HG03442 (cell line): Measurements from ENCODE around the gene MRPL21.
"Not testable (repeated sequence)": the region's sequence is repeated elsewhere in the genome, so short reads cannot be mapped to it uniquely, and the experiment has no call there.

Source experiments
- ATAC-seq: cut with Tn5 transposase; IDR thresholded peaks from one replicate; pipeline ENCODE4 v1.9.1; 2021; ENCODE audit warnings: mild to moderate bottlenecking, moderate library complexity; ENCODE audit not compliant: unreplicated experiment

The MRPL21 gene

GRCh38 chr11:68914761-68915160 is 11.1 kb upstream of the MRPL21 start:
- ATAC-seq = no peak

- no peak for ATAC-seq
These were observed 9.6 kb upstream of the MRPL21 start for GRCh38 chr11:68913188-68913587.

GRCh38 chr11:68912254-68912653 is 8.6 kb upstream of the MRPL21 start:
- no peak for ATAC-seq

- no peak for ATAC-seq
These were observed 8.1 kb upstream of the MRPL21 start for GRCh38 chr11:68911731-68912130.

- ATAC-seq = no peak
These were observed 7.3 kb upstream of the MRPL21 start for GRCh38 chr11:68910965-68911364.

GRCh38 chr11:68908273-68908672 is 4.6 kb upstream of the MRPL21 start:
- no peak for ATAC-seq

GRCh38 chr11:68905421-68906360 is 2.1 kb upstream of the MRPL21 start:
- ATAC-seq = no peak

GRCh38 chr11:68904248-68904847 is 716 bp upstream of the MRPL21 start:
- ATAC-seq = no peak

- ATAC-seq = no peak
These were observed 2.7 kb downstream of the MRPL21 start for GRCh38 chr11:68900835-68901381.

- ATAC-seq = no peak
These were observed 6.2 kb downstream of the MRPL21 start for GRCh38 chr11:68897441-68897840.

- ATAC-seq = no peak
These were observed 7.3 kb downstream of the MRPL21 start for GRCh38 chr11:68896171-68896959.

- ATAC-seq = no peak
These were observed 10.3 kb downstream of the MRPL21 start for GRCh38 chr11:68893282-68893681.

GRCh38 chr11:68892576-68892975 is 11.1 kb downstream of the MRPL21 start:
- ATAC-seq = no peak

- no peak for ATAC-seq
These were observed 12.2 kb downstream of the MRPL21 start for GRCh38 chr11:68891351-68891948.

- no peak for ATAC-seq
These were observed 13.0 kb downstream of the MRPL21 start for GRCh38 chr11:68890490-68891231.

GRCh38 chr11:68889948-68890446 is 13.6 kb downstream of the MRPL21 start:
- no peak for ATAC-seq

- ATAC-seq = not testable (repeated sequence)
These were observed 18.8 kb downstream of the MRPL21 start for GRCh38 chr11:68884827-68885226.

- ATAC-seq = no peak
These were observed 21.2 kb downstream of the MRPL21 start for GRCh38 chr11:68882391-68882790.

GRCh38 chr11:68881320-68881719 is 22.3 kb downstream of the MRPL21 start:
- no peak for ATAC-seq

- no peak for ATAC-seq
These were observed 22.8 kb downstream of the MRPL21 start for GRCh38 chr11:68880851-68881250.
